Hepatocyte (in vitro differentiated cells): ENCODE results near the gene METRN. TPM values are rescaled to one million over a fixed set of nuclear protein-coding genes. Genes with fewer than 3 reads are reported as not detected.

Experiments used
- DNase-seq: peaks from one replicate; pipeline ENCODE4 v3.0.0-alpha.2; 2016; ENCODE audit warnings: low spot score
- H2AFZ ChIP-seq: fragments of 200-600 bp; sonication (generic); 2 replicates; pipeline ENCODE4 v1.6.0; 2016; ENCODE audit warnings: antibody characterized with exemption, mild to moderate bottlenecking
- H3K27ac ChIP-seq: fragments of 200-600 bp; sonication (generic); 2 replicates; pipeline ENCODE4 v1.5.1; 2016; ENCODE audit warnings: mild to moderate bottlenecking
- H3K27me3 ChIP-seq: fragments of 200-600 bp; sonication (generic); 2 replicates; pipeline ENCODE4 v1.6.1; 2016
- H3K36me3 ChIP-seq: fragments of 200-600 bp; sonication (generic); replicated peaks from 2 replicates; pipeline ENCODE4 v1.5.1; 2016; ENCODE audit warnings: low read depth; ENCODE audit not compliant: insufficient read depth
- H3K4me1 ChIP-seq: fragments of 200-600 bp; sonication (generic); 2 replicates; pipeline ENCODE4 v1.5.1; 2016; ENCODE audit warnings: mild to moderate bottlenecking, moderate library complexity; ENCODE audit not compliant: insufficient read depth
- H3K4me2 ChIP-seq: fragments of 200-600 bp; sonication (generic); 2 replicates; pipeline ENCODE4 v1.6.0; 2016
- H3K4me3 ChIP-seq: fragments of 200-600 bp; sonication (generic); 2 replicates; pipeline ENCODE4 v1.5.1; 2016; ENCODE audit warnings: mild to moderate bottlenecking
- H3K79me2 ChIP-seq: fragments of 200-600 bp; sonication (generic); 2 replicates; pipeline ENCODE4 v1.6.0; 2017; ENCODE audit warnings: mild to moderate bottlenecking
- H3K9me2 ChIP-seq: fragments of 200-600 bp; sonication (generic); replicated peaks from 2 replicates; pipeline ENCODE4 v1.6.0; 2017; ENCODE audit warnings: mild to moderate bottlenecking; ENCODE audit not compliant: insufficient read depth
- H3K9me3 ChIP-seq: fragments of 200-600 bp; sonication (generic); 2 replicates; pipeline ENCODE4 v1.5.1; 2016; ENCODE audit warnings: low read depth, mild to moderate bottlenecking
- H4K20me1 ChIP-seq: fragments of 200-600 bp; sonication (generic); 2 replicates; pipeline ENCODE4 v1.6.0; 2016; ENCODE audit warnings: mild to moderate bottlenecking; ENCODE audit not compliant: insufficient read depth, poor library complexity, severe bottlenecking
- EZH2 ChIP-seq: fragments of 200-600 bp; sonication (generic); IDR thresholded peaks from 2 replicates; pipeline ENCODE4 v1.6.1; 2016; ENCODE audit warnings: antibody characterized with exemption, mild to moderate bottlenecking, borderline replicate concordance
- EZH2phosphoT487 ChIP-seq: fragments of 200-600 bp; sonication (generic); IDR thresholded peaks from one replicate; pipeline ENCODE4 v1.6.1; 2018; ENCODE audit warnings: antibody characterized with exemption, mild to moderate bottlenecking, low read depth, moderate library complexity; ENCODE audit not compliant: unreplicated experiment, severe bottlenecking
- WGBS: methylation state at CpG from one replicate; pipeline ENCODE4 v1.1.6; 2016; ENCODE audit warnings: low lambda C conversion rate; ENCODE audit errors: missing lambda C conversion rate; 5-methylcytosine and 5-hydroxymethylcytosine counted together
- polyA plus RNA-seq: library from polyadenylated mRNA; unstranded; fragments of >200 nt; fragmentation: Nextera tagmentation; extraction: Ambion mirVana; gene quantifications from 2 replicates; pipeline ENCODE4 v1.2.1, GENCODE V29; 2016
- total RNA-seq: library from RNA; depleted of rRNA; stranded (reverse); fragments of >200 nt; gene quantifications from 2 replicates; pipeline ENCODE4 v1.2.3, GENCODE V29; 2014
- TF ChIP-seq, protein P1 (sequence below): fragments of 200-600 bp; sonication (generic); IDR thresholded peaks from 2 replicates; pipeline ENCODE4 v1.5.1; 2016; ENCODE audit warnings: antibody characterized with exemption, mild to moderate bottlenecking; ENCODE audit not compliant: poor library complexity

Gene METRN
- total and polyA plus RNA-seq, 2 experiments from 2014 or later, result 22.7 to 68.1 TPM

DNA sequence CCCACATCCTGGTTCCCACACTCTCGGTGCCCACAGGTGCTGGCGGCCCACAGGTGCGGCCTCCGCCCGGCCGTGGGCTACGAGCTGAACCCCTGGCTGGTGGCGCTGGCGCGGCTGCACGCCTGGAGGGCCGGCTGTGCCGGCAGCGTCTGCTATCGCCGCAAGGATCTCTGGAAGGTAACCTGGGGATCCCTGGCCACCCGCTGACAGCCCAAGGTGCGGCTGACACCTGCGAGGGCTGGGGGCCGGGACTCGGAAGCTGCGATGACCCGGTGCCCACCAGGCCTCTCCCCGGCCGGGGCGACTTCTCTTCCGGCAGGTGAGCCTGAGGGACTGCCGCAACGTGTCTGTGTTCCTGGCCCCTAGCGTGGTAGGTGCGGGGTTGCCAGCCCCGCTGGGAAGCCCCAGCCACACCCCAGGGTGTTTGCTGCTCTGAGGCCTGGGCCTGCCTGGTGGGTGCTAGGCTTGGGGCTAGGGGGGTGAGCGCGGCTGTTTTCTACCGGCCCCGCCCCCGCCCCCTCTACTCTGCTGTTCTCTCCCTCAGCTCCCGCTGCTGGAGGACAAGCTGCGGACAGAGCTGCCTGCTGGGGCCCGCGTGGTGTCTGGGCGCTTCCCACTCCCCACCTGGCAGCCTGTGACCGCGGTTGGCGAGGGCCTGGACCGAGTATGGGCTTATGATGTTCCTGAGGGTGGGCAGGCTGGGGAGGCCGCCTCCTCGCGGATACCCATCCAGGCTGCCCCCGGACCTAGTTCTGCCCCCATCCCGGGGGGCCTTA is 7.0 kb downstream of the METRN start:
- no peaks in the 10 kb centered on the region for H3K9me2 ChIP-seq
- no peaks in the 10 kb centered on the region for H3K36me3 ChIP-seq
- H3K4me1 ChIP-seq, result peaks cover 14% of the 10 kb centered on the region
- H3K4me2 ChIP-seq, result peak overlapping the region; percentile 100
- TF ChIP-seq, protein P1, sequence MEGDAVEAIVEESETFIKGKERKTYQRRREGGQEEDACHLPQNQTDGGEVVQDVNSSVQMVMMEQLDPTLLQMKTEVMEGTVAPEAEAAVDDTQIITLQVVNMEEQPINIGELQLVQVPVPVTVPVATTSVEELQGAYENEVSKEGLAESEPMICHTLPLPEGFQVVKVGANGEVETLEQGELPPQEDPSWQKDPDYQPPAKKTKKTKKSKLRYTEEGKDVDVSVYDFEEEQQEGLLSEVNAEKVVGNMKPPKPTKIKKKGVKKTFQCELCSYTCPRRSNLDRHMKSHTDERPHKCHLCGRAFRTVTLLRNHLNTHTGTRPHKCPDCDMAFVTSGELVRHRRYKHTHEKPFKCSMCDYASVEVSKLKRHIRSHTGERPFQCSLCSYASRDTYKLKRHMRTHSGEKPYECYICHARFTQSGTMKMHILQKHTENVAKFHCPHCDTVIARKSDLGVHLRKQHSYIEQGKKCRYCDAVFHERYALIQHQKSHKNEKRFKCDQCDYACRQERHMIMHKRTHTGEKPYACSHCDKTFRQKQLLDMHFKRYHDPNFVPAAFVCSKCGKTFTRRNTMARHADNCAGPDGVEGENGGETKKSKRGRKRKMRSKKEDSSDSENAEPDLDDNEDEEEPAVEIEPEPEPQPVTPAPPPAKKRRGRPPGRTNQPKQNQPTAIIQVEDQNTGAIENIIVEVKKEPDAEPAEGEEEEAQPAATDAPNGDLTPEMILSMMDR, result no peak
- no peaks in the 10 kb centered on the region for H3K79me2 ChIP-seq
- H3K27me3 ChIP-seq, result peaks cover 4% of the 10 kb centered on the region
- no peak for DNase-seq
- peaks cover 11% of the 10 kb centered on the region for H4K20me1 ChIP-seq
- H3K27ac ChIP-seq, result peak overlapping the region; percentile 96
- 96% methylated on average over 37 of the region's 51 CpGs for WGBS
- H3K4me3 ChIP-seq, result no peak overlapping the region
- H2AFZ ChIP-seq, result no peak overlapping the region
- H3K9me3 ChIP-seq, result no peaks in the 10 kb centered on the region

DNA sequence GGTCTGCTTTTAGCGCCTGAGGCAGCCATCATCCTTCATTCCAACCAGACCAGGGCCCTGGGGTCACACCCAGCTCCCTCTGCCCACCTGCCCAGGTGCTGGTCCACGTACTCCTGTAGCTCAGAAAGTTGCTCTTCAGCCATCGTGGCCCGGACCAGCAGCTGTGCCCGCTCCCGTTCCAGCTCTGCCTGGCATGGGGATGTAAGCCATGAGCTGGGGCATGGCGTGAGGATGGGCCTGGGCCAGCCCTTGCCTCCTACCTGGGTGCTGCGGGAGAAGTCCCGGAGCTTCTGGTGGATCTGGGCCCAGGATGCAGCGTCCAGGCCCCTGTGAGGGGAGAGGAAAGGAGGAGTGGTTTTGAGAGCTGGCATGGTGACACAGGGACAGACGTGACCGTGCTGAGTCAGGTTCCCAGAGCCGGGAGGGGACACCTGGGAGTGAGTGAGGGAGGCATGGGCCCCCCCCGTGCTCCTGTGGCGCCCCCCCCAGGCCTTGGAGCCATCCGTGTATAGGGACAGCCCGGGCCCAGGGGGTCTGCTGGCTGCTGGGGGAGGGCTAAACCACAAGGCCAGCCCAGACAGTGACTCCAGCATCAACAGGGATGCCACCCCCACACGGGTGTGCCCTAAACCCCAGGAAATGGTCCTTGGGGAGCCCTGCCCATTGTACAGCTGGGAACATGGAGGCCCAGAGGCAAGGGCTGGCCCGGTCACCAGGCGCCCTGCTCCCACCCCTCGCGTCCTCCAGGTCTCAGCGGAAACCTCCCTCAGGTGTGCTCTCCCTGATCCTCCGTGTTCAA is 8.1 kb downstream of the METRN start:
- H3K9me2 ChIP-seq, result no peaks in the 10 kb centered on the region
- peaks cover 25% of the 10 kb centered on the region for H3K4me1 ChIP-seq
- H3K4me3 ChIP-seq, result no peak overlapping the region
- no peaks in the 10 kb centered on the region for H3K9me3 ChIP-seq
- no peak overlapping the region for H3K27ac ChIP-seq
- 93% methylated on average over 24 of the region's 24 CpGs for WGBS
- no peaks in the 10 kb centered on the region for H3K36me3 ChIP-seq
- H2AFZ ChIP-seq, result no peak overlapping the region
- H3K27me3 ChIP-seq, result peaks cover 7% of the 10 kb centered on the region
- no peak overlapping the region for H3K4me2 ChIP-seq
- TF ChIP-seq EZH2phosphoT487 (no peak), EZH2 (no peak)
- TF ChIP-seq, protein P1, result no peak
- no peaks in the 10 kb centered on the region for H3K79me2 ChIP-seq
- no peak for DNase-seq
- peaks cover 11% of the 10 kb centered on the region for H4K20me1 ChIP-seq

GRCh38 chr16:723695-724094 is 8.8 kb downstream of the METRN start:
- DNase-seq, result no peak
- peaks cover 7% of the 10 kb centered on the region for H3K27me3 ChIP-seq
- WGBS, result 96% methylated on average over 9 of the region's 9 CpGs
- no peaks in the 10 kb centered on the region for H3K36me3 ChIP-seq
- no peaks in the 10 kb centered on the region for H3K9me2 ChIP-seq
- H3K4me3 ChIP-seq, result no peak overlapping the region
- H3K9me3 ChIP-seq, result no peaks in the 10 kb centered on the region
- H4K20me1 ChIP-seq, result peaks cover 11% of the 10 kb centered on the region
- no peak overlapping the region for H2AFZ ChIP-seq
- peaks cover 30% of the 10 kb centered on the region for H3K4me1 ChIP-seq
- H3K27ac ChIP-seq, result no peak overlapping the region
- H3K4me2 ChIP-seq, result no peak overlapping the region
- TF ChIP-seq EZH2phosphoT487 (no peak), EZH2 (no peak)
- TF ChIP-seq, protein P1, result no peak
- no peaks in the 10 kb centered on the region for H3K79me2 ChIP-seq
